HL-60/S4 (cell line): ENCODE results near the gene KANK4.

ENCODE experiments used
- in situ Hi-C: fragments of 300-500 bp; cut with MboI; formaldehyde crosslinking; loops from 2 replicates; pipeline ENCODE4 v1.14.3; 2022; ENCODE audit warnings: low sequenced_read_pairs

Gene KANK4

DNA sequence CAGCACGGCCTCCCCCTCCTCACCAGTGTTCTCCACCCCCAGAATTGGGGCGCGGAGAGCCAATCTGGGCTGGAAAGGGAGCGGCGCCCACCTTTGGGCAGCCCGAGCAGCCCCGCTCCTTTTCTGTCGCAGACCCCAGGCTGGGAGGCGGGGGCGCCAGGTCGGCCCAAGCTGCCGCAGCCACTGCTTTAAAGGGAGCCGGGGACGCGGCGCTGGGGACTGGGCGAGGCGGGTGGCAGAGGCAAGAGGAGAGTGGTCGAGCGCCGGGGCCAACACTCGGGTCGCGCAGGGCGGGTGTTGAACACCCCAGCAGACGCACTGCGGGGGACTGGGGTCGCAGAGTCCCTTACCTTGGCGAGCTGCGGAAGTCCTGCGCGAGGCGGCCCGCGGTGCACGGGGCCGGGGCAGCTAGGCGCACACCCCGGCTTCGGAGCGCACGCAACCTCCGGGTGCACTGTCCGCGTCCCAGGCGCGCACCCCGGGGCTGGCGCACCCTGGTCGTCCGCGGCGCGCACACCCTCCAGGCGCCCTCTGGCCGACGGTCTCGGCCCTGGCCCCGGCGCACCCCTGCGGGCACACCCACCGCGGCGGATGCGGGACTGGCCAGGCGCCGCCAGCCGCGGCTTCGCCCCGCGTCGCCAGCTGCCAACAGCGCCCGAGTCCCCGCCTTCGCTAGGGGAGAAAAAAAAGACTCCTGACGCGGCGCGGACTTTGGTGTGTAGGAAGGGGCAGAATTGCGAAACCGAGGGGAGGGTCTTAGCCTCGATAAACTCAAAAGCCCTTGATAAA is at the start of gene KANK4:
KANK4 (minus strand) TSS at position 679 of the 789 bp plus-strand sequence. CDS start 37,870 bp downstream, outside the sequence.
- in situ Hi-C loops, result no loop called here

DNA sequence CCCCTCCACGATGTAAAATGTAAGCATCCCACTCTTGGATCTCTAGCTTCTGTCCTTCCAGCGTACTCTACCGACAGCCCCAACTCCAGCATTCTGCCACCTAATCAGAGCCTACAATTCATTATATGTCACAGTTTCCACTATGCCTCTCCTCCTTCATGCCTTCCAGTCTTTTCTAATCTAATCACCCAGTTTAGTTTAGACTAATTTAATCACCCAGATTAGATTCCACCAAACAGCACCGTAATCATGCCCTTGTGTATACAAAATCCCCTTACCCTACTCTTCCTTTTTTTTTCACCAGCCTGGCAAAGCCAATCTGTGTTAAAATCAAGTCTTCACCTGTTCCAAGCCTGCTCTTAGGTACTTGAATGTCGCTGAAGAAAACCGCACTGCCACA is 49.8 kb upstream of the KANK4 start:
- in situ Hi-C loops, result no loop called here

DNA sequence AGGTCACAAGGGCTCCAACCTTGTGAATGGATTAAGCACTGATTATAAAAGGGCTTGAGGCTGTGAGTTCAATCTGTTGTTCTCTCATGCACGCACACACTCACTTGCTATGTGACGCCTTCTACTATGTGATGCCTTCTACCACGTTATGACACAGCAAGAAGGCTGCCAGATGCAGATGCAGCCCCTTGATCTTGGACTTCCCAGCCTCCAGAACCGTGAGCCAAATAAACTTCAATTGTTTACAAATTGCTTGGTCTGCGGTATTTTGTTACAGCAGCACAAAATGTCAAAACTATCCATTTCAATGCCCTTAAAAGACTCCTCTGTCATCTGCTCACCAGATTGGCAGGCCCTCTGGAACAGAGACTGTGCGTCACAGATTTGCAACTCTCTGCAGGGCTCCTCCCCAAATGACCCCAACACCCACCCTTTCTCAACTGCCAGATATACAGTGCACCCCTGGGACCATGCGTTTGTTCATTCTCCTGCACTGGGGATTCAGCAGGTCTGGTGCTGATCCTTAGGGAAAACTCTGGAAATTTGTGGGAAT is 47.8 kb upstream of the KANK4 start:
- in situ Hi-C loops, result no loop called here

DNA sequence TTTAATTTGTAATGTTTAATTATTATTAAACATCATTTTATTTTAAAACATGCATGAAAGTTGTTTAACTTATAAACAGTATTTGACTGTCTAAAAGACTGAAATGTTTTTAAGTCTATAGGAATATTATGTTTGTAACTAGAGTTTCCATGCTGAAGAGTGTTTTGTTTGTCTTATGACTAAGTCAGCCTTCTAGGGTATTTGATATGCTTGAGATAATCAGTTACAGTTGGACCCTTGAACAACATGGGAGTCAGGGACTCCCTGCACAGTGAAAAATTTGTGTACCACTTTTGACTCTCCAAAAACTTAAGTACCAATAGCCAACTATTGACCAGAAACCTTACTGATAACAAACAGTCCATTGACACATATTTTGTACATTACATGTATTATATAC is 45.5 kb upstream of the KANK4 start:
- in situ Hi-C loops, result no loop called here

DNA sequence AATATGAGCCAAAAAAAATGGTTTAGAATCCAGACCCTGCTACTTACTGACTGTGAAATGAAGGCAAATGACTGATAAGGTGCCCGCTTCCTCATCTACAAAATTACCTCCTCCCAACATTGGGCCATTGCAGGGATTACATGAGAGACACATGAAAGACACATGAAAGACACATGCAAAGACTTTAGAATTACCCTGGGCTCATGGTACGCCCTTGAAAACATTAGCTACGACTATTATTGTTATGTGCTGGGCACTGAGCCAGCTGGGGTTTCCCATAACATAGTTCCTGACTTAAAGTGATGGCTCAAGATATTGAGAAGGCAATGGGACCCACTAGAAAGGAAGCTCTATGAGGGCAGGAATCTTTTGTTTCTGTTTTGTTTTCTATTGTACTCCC is 43.7 kb upstream of the KANK4 start:
- in situ Hi-C loops, result no loop called here

DNA sequence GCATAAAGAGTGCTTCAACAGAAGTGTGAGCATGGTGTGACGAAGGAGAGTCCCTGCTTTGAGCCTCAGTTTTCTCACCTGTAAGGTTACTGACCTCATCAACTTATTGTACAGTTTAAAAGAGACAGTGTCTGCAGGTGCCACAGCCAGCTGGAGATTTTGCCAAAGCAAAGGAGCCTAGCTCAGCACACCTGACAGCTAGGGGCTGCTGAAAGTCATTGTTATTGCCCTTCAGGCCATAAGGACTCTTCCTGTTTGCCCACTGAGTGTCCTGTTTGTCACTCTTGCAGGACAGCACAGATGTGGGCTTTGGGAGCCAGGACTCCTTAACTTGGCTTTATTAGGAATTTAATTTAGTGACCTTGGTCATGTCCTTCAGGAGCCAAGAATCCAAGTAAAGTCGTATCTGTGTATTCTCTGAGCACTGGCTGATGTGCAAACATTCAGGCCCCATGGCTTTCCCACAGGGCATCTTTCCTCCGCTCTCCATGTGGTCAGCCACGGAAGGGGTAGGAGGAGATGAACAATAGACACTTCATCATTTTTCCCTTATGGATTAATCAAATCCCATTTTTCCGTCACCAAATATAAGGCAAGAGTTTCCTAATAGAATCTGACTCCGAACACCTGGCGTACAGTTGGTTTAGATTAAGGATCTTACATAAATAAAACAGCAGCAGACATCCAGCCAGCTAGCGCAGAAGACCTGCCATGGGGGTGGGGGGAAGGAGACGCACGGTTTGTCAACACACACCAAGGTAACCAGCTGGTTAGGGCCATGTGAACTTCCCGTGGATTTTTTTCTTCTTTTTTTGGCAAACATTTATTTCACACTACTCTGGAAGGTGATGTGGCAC is 43.1 kb upstream of the KANK4 start:
- in situ Hi-C loops, result no loop called here

DNA sequence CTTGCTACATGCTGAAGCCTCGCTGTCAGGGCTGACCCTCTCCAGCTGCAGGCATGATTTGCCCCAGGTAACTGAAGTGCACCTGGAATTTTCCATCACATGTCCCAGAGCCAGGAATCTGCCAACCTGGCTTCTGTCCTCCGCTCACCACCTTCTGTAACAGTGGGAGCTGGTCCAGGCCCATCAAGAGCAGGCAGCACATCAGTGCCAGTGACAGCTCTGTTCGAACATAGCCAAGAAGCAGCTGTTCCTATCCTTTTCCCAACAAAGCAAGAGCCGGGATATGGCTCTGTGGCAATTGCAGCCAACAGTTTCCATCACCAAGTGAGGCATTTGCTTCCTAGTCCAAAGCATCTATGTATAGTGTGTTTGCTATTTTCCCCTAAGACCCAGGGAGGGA is 42.2 kb upstream of the KANK4 start:
- in situ Hi-C loops, result no loop called here

DNA sequence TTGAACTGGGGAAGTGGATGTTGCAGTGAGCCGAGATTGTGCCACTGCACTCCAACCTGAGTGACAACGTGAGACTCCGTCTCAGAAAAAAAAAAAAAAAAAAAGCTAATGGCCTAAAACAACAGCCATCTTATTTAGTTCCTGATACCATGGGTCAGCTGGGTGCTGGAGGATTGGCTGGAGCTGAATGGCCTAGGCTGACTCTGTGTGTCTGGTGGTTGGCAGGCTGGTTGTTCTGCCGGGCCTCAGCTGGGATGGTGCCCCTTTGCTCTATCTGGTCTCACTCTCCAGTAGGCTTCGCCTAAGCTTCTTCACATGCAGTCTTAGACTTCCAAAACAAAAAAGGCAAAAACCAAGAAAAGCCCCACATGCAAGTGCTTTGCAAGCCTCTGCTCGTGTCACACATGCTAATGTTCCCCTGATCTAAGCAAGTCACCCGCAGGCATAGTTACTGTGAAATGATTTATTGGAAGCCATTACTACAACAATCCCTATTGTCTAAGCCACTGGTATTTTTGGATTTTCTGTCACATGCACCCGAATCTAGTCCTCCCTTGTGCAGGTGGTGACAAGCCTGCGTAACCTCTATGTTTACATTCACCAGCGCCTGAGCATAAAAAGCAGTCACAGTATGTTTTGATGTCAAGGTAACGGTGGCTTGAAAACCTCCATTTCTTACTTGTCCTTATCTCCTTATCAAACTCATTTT is 39.6 kb upstream of the KANK4 start:
- in situ Hi-C loops, result no loop called here

DNA sequence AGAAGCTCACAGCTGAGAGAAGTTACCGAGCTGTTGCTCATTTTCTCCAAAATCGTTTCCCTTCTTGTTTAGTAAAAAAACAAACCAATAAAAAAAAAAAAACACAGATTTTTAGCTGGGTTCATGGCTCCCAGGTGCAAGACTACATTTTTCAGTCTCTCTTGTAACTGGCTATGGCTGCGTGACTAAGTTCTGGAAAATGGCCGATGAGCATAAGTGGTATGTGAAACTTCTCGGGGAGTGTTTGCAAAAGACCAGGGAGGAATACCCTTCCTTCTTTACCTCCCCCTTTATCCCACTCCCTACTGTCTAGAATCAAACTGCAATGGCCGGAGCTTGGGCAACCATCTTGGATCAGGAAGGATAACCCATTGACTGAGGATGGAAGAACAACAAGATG is 38.7 kb upstream of the KANK4 start:
- in situ Hi-C loops, result no loop called here

DNA sequence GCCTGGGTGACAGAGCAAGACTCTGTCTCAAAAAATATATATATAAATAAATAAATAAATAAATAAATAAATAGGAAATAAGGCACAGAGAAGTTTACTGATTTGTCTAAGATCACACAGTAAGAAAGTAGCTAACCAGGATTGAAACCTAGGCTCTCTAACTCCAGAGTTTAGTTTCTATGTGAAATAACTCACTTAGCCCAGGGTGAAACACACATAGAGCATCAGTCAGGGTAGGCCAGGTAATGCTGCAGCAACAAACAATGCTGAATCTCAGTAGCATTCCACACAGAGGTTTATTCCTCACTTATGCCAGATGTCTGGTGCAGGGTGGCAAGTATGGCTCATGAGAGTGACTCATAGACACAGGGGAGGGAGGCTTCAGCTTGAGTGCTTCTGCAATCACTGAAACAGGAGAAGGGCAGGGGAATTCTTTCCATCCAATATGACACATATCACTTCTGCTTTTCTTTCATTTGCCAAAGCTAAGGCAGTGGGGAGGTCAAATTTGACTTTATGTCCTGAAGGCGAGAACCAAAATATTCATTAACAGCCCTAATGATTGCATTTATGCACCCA is 37.1 kb upstream of the KANK4 start:
- in situ Hi-C loops, result no loop called here

DNA sequence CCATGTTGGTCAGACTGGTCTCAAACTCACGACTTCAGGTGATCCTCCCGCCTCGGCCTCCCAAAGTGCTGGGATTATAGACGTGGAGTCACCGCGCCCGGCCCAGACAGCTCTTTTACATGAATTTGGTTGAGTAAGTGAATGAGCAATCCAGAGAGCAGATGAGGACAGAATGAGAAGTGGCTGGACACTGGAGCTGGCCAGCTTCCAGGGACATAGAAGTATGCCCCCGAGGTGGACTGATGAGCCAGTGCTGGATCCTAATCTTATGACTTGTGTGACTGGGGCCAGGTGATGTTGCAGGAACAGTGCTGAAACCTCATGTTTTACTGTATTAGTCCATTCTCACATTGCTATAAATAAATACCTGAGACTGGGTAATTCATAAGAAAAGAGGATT is 35.9 kb upstream of the KANK4 start:
- in situ Hi-C loops, result no loop called here

DNA sequence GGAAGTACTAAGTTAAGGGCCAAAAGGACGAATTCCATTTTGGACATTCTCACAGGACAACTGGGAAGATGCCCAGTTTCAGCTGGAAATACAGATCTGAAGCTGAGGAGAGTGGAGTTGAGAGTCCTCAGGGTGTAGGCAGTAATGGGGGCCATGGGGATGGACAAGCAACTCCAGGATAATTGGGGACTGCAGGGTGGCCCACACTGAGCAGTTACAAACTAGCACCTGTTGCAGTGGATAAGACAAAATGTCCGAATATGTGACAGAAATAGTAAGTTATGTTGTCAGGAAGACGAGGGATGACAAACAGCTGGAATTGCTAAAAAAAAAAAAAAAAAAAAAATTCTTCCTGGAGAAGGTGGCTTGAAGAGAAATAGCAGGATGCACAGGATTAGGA is 34.6 kb upstream of the KANK4 start:
- in situ Hi-C loops, result no loop called here

DNA sequence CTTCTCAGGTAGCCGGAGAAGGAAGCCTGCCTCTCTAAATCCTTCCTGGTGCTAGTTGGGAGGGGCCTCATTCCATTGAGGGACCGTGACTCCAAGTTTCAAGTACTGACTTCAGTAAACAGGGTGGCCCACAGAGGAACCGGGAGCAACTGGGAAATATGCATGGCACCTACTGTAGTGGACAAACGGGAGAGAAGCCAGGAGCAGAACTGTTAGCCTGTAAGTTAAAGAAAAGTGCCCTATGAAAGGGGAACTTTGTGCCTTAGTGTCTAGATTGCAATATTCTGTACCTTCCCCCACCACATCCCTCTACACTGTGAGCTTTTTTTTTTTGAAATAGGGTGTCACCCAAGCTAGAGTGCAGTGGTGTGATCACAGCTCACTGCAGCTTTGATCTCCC is 33.2 kb upstream of the KANK4 start:
- in situ Hi-C loops, result no loop called here

DNA sequence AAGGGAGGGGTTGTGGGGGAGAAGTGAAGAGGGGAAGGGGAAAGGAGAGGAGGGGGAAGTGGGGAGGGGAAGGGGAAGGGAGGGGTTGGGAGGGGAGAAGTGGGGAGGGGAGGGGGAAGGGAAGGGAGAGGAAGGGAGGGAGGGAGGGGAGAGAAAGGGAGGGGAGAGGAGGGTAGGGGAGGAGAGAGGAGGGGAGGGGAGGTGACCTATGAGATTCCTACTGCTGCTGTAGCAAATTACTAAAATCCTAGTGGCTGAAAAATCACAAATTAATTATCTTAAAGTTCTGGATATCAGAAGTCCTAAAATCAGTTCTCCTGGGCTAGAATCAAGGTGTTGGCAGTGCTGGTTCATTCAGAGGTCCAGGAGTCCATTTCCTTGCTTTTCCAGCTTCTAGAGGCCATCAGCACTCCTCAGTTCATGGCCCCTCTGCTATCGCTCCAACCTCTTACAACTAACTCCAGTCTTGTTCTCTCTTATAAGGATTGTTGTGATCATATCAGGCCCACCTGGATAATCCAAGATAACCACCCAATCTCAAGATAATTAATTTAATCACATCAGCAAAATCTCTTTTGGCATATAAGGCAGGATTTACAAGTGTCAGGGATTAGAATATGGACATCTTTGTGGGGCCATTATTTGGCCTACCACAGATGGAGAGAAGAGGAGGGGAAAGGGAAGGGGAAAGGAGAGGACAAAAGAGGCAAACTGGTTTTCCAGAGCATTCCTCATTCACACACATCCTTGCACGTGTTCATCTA is 30.4 kb upstream of the KANK4 start:
- in situ Hi-C loops, result no loop called here

DNA sequence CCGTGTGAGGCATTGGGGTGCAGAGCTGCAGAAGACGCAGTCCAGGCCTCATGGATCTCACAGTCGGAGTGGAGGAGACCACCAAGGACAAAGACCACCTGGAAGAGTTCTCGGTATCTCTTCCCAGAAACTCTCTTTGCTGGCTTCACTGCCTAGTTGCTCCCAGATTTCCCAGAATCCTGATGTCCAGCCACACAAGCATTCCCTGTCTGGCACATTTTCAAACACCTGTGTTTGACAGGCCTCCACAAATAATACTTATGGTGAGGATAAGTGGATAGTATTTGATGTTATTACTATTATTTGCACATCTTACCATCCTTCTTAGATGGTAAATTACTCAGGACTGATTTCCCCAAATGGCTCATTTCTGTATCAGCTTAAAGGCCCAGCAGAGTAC is 27.7 kb upstream of the KANK4 start:
- in situ Hi-C loops, result no loop called here

DNA sequence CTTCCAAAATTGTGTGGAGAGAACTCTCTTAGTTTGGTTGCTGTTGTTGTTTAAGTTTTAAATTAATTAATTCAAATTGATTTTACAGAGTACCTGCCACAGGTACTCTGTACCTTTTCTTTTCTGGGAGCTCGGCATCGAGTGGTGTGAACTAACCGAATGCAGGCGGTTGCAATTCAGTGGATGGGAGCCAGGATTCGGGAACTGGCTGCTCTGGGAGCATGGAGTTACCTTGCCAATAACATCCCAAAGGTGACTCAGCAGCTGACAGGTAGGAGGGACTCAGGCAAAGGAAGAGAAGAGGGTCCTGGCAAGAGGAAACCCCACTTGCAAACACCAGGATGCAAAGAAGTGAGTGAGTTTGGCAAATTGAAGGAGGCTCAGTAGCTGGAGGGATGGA is 24.7 kb upstream of the KANK4 start:
- in situ Hi-C loops, result no loop called here

DNA sequence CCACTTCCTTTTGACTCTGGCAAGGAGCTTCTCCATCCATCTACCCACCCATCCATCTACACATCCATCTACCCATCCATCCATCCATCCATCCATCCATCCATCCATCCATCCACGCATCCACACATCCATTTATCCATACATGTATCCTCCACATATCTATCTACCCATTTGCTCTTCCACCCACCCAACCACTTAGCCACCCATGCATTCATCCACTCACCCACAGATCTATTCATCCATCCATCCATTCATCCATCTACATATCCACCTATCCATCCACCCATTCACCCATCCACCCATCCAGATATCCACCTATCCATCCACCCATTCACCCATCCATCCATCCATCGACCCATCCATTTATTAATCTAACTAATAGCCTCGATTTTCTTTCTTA is 23.0 kb upstream of the KANK4 start:
- in situ Hi-C loops, result no loop called here

DNA sequence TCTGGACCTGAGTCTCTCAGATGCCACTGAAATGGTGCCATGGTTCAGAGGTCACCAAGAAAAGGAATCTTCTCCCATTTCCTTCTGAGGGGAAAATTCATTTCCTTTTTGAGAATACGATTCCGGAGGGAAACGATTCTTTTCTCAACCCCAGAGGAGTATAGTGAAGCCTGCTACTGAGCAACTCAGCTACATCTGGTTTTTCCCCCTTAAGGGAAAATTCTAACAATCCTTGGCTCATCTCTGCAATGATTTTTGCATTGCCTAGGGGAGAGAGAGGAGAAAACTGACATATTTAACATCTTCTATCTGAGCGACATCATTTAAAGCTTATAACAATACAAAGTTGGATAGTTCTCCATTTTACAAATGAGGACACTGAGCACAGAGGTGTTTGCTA is 22.4 kb upstream of the KANK4 start:
- in situ Hi-C loops, result no loop called here

DNA sequence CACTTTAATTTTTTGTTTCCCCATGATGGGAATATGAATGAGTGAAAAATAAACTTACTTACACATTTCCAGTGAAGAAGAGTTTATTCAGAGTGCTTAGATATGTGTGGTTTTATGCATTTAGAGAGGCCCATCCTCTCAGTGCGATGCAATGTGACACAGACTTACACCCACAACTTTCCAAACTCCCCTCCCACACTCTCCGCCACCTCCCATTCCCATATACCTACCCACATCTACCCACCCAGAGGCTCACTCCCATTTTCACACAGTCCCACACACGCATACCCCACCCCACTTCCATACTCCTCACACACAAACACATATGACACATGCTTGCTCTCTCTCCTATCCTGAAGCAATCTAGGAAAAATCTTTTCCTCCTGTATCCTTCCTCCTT is 21.9 kb upstream of the KANK4 start:
- in situ Hi-C loops, result no loop called here
